ENCODE measurements around the gene THUMPD3.

Gene THUMPD3

GRCh38 chr3:9420850-9421549 is 58.1 kb downstream of the THUMPD3 start:
- no peak for DNase-seq (ENCODE audit: low spot score)

- peak; percentile 99 for DNase-seq (ENCODE audit: low spot score)
Observed at GRCh38 chr3:9422712-9423424, 60.0 kb downstream of the THUMPD3 start.

- DNase-seq (ENCODE audit: low spot score), result no peak
Observed at GRCh38 chr3:9428411-9428810, 65.6 kb downstream of the THUMPD3 start.

GRCh38 chr3:9430733-9431132 is 67.9 kb downstream of the THUMPD3 start:
- no peak for DNase-seq (ENCODE audit: low spot score)

- no peak for DNase-seq (ENCODE audit: low spot score)
Observed at GRCh38 chr3:9433627-9434521, 71.0 kb downstream of the THUMPD3 start.

- DNase-seq (ENCODE audit: low spot score), result no peak
Observed at GRCh38 chr3:9435316-9435715, 72.5 kb downstream of the THUMPD3 start.

Measured in globus pallidus (tissue), 1 donor.